HG03064 (cell line): ENCODE results near the gene MAGEA2B.
"Not testable (repeated sequence)": the region's sequence is repeated elsewhere in the genome, so short reads cannot be mapped to it uniquely, and the experiment has no call there.

Experiments
- ATAC-seq: cut with Tn5 transposase; IDR thresholded peaks from one replicate; pipeline ENCODE4 v1.9.1; 2021; ENCODE audit warnings: low read depth; ENCODE audit not compliant: unreplicated experiment

The MAGEA2B gene

GRCh38 chrX:152754871-152755270, 40.4 kb downstream of the MAGEA2B start:
- ATAC-seq: not testable (repeated sequence)

DNA sequence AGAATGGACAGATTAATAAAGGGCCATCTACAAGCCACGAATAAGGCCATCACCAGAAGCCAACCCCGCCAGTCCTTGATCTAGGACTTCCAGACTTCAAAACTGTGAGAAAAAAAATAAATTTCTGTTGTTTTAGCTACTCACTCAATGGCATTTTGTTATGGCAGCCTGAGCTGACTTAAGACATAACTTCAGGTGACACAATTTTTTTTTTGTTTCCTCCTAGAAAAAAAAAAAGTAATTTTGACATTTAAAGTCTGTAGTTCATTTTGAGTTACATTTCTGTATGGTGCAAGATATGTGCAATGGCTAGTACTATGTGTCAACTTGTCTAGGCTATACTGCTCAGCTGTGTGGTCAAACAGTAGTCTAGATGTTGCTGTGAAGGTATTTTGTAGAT, 44.5 kb downstream of the MAGEA2B start, which contains the start of gene CSAG3:
TSS of gene CSAG3 (plus strand) at position 301 of the 400 bp plus-strand sequence.
- not testable (repeated sequence) for ATAC-seq

DNA sequence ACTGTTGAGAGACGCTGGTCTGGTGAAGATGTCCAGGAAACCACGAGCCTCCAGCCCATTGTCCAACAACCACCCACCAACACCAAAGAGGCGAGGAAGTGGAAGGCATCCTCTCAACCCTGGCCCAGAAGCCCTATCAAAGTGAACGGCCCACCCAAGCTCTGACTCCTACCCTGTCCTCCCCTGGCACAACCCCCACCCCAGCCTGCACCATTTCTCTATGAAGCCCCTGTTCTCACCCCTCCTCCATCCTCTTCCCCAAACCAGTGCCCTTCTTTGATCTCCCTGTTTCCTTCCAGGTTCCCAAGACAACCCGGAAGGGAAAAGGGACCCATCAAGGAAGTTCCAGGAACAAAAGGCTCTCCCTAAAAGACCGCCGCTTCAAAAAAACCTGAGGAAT, 45.1 kb downstream of the MAGEA2B start:
- ATAC-seq: not testable (repeated sequence)

GRCh38 chrX:152761582-152761981, 47.2 kb downstream of the MAGEA2B start:
- not testable (repeated sequence) for ATAC-seq

GRCh38 chrX:152766562-152766961, 52.1 kb downstream of the MAGEA2B start:
- not testable (repeated sequence) for ATAC-seq
